Activated T-helper 9 cell treated with anti-CD3 and anti-CD28 coated beads, Interleukin-2, amount 50 U/mL, for 16 hours (primary cell): Measurements from ENCODE around the gene KCNA10.

Source experiments
- DNase-seq: peaks from one replicate; pipeline ENCODE4 v3.0.0-alpha.2; 2020; ENCODE audit warnings: low read depth

KCNA10 gene

DNA sequence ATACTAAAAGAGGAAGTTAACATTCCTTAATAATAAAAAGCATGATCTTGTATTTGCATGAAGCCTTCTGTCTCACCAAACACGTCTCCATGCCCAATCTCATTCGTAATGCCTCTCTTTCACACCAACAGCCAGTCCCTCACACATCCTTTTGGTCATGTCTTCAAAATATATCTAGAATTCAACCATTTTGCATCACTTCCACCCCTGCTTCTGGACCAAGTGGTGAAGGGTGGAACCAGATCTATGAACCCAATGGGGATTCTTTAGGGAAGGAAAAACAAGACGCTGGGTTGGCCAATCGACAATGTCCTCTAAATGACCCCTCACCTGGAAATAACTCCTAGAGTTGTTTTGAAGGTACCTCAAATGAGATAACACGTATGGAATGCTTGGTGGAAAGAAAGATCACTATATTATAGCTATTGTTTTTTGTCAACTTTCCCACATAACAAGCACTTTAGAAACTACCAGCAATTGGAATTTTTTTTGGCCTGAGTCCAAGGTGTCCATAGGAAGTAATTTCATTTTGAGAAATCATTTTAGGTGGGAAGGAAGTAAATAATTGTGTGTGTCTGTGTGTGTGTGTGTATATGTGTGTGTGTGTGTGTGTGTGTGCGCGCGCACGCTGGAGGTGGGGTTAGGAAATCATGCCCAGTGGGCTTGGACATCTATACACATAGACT is at the start of gene KCNA10:
TSS of gene KCNA10 (minus strand) at position 51 of the 686 bp plus-strand sequence. CDS start 388 bp downstream, outside the sequence.
- no peak for DNase-seq

DNA sequence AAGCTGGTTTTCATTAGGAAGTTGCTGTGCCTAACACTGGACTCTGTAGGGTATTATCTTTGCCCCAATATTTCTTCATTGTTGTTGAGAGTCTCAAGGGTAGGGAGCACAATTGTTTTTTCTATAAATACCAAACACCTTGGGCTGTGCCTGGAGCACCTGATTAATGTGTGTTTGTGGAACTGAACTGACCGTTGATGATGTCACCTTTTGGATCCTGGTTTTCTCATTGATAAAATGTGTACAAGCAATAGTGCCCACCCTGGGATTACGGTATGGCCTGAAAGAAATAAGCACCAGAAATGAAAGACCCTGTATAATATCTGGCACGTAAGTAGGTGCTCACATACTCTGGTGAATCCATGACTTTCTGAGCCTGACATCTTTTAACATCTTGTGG is 47.9 kb upstream of the KCNA10 start:
- DNase-seq, result no peak

DNA sequence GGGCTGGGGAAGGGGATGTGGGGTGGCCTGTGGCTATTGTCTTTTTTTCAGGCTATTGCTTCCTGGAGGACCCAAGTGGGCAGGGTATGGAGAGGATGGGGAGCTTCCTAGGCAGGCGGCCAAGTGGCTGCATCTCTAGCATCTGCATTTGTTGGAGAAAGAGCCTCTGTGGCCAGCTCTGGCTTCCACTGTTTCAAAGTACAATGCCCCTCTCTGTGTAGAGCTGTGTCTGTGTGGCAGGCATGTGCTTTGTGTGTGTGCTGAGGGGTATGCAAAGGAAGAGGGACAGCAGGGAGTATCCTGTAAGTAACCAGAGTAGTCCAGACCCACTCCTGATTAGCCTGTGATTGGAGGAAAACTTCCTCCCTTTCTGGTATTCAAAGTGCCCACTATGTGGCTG is 46.6 kb upstream of the KCNA10 start:
- DNase-seq, result no peak

DNA sequence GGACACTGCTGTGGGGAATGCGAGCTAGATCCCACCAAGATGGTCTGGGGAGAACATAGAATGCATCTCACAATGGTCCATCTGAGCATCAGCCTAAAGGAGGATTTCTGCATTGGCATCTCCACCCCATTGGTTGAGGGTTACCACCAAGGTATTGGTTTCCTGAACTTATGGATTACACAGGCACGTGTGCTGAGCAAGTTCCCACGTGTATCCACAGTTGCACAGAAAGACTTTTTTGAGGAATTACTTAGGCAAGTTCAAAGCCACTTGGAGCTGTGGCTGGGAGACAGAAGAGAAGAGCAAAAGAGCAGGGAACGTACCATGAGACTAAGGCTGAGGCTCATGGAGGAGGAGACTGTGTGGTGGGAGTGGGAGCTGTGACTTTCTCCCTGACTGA is 44.1 kb upstream of the KCNA10 start:
- no peak for DNase-seq

DNA sequence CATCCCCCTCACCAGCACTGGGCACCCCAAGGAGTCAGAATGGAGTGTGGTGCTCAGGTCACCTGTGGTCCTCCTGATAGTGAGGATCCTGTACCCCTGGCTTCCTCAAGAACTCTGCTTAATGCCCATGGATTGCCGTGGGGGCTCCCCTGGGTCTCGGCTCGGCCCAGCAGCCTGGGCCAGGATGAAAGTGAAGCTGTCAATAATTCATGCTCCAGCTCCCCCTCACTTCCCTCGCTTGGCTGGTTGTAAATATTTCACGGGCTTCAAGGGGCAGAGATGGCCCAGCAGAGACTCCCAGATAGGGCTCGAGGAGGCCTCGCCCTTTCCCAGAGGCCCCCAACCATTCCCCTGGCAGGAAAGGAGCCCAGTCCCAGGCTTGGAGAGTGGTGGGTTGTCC is 42.6 kb upstream of the KCNA10 start:
- no peak for DNase-seq

DNA sequence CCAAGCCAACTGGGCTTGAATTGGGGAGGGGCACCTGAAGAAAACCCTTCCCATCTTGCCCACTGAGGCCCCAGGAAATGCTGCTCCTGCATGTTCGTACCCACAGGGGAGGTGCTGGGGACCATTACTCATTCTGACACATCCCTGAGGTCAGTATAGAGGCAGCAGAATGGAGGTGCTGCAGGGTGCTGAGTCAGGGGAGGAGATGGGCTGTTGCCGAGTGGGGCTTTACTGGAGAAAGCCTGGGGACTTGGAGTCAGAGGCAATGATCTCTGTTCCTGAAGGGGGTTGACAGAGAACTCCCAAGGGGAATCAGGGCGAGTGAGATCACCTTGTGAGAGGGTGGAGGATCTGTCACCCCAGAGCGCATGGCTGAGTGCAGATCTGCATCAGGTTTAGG is 40.2 kb upstream of the KCNA10 start:
- DNase-seq, result no peak

DNA sequence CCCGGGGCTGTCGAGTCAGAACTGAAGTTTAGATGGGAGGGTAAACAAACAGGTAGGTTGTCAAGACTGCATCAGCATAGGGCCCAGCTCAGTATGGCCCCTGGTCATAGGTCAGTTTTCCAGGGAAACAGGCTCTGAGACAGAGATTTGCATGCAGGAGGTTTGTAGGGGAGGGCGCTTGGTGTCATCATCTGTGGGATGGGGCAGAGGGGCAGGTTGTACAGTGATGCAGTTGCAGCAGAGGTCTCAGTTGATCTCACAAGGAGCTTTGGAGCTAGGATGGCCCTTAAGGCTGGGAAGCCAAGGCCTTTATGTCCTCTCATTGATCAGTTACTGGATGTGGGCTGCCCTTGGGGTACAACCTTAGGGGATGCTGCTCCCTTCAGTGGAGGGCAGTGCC is 38.5 kb upstream of the KCNA10 start:
- DNase-seq, result no peak

DNA sequence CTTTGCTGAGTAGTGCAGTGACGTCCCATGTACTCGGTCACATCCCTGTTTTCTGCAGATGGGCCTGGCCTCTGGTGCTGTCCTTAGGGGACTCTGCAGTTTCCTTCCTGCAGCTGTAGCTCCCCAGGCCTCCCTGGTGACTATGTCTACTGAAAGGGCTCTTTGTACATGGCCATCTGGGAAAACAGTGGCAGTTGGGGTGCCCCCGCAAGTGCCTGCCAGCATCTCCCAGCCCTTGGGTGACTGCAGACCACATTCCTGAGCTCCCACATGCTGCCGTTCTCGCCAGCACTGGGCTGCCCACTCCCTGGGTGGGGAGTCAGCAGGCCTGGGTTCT is 37.5 kb upstream of the KCNA10 start:
- DNase-seq, result no peak

DNA sequence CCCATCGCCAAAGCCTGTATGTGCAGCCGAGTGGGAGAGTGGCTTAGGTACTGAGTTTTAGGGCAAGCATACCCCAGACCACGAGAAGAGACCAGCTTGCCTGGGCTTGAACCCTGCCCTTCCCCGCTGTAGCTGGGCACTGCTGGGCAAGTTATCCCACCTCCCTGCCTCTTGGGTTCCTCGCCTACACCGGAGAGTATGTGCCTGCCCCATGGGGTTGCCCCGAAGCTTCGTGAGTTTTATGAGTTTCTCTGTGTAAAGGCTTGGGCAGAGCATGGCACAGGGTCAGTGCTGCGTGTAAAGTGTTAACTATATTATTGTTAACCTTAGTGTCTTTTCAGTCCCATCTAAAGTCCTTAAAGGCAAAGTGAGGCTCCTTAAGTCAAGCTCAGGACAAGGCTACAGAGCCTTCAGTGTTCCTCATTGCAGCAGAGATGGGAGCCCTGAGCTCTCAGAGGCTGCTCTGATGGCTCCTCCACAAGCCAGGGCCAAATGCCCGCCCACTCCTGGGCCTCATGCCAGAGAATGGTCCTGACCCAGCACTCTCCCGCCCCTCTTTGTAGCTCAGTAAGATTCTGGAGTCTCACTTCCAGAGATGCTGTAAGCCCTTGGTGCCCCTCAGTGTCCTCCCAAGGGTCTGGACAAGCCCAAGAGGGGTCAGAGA is 37.0 kb upstream of the KCNA10 start:
- DNase-seq, result no peak

DNA sequence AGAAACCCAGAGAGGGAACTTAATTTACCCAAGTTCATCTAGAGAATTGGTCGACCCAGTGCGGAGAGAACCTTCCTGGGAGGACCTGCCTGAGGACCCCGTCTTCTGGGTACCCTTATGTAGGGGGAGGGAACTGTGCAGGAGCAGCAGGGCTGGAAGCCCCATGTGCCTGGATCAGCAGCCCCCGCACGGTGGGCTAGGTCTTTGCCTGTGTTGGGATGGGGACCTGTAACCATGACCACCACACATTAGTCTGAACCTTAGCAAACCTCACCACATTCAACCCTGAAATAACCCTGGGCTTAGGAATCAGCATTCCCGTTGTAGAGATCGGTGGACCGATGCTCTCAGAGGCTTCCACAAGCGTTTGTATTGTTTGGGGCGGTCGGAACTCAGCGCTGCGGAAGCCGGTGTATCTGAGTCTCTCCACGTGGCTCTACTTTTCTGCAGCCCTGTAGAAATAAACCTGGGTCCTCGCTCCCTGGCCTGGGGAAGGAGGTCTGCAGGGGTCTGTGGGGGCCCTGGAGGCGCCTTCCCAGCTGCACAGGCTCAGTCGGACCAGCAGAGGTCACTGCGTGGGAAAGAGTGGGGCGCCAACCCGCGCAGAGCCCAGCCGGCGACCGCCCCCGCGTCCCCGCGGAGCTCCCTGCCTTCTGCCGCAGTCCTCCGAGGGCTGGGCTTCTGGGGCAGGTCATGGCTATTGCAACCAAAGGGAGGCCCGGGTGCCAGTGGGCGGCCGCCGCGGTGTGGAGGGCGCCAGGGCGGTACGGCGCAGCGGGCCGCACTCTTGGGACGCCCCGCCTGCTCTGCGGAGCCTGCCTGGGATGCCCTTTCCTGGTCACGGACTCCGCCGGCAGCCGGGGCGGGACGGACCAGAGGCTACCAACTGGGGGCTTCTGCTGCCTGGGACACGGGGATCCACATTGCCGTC is 36.2 kb upstream of the KCNA10 start:
- DNase-seq, result peak; percentile 45

DNA sequence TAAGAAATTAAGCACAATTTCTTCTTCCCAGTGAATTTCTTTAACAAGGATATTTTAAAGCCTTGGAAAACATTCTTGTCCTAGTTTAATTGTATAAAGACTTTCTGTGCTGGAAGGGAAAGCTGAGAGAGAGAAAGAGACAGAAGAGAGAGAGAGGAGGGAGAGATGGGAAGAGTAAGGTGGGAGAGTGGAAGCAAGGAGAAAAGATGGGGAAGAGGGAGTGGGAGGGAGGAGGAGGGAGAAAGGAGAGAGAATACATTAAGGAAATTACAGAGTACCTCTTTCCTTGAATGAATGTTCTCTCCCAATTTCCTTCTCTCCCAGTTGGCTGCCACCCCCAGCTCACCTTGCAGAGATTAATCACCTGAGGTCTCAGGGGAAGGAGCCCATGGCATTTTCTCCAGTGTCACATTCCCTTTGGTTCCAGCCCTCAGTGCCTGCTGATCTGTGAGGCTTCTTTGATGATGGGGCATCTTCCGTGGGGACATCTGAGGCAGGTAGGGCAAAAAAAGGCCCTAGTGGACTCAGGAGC is 32.4 kb upstream of the KCNA10 start:
- DNase-seq, result no peak

DNA sequence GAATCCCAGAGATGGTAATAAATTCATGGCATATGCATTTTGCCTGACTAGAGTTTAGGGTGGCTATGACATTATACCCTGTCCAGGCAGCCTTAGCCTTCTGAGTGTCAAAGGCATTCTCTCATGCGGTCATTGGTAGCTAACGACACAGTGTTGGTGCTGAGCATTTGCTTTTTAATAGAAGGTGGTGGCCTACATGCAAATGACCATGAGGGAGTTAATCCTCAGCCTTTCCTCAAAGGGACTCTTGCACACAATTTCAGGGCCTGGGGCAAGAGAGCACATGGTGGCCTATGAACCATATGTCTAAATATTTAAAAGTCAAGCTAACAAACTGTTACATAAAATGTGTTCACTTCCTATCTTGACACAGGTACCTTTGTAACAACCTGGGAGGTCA is 30.9 kb upstream of the KCNA10 start:
- DNase-seq, result no peak

DNA sequence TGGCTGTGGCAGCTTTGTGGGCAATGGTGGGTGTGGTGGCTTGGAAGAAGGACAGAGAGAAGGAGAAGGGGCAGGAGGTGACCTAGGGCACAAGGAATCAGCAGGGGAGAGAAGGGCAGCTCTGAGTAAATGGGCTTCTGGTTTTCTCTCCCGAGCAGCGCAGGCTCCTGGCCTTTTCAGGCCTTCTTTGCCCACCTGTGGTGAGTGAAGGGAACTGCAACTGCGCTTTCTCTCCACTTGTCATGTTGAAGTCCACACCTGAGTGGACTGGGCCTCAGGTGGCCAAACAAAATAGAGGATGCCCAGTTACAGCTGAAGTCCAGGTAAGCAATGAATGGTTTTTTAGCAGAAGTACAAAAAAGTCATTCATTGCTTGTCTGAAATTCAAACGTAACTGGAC is 29.4 kb upstream of the KCNA10 start:
- no peak for DNase-seq

DNA sequence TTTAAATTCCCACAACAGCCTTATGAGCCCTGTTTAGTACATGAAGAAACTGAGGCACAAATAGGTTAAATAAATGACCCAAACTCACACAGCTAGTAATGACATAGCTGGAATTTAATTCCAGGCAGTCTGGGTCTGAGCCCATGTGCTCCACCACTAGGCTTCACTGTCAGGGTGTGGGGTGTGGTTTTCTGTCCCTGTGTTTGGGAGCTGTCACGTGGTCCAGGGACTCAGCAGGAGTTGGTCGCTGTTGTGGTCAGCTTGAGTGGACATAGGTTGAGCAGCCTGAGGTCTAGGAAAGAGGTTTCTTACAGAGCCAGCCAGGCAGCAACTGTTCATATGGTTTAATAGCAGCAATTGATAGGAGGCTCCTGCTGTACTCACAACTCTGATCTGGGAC is 28.0 kb upstream of the KCNA10 start:
- no peak for DNase-seq

DNA sequence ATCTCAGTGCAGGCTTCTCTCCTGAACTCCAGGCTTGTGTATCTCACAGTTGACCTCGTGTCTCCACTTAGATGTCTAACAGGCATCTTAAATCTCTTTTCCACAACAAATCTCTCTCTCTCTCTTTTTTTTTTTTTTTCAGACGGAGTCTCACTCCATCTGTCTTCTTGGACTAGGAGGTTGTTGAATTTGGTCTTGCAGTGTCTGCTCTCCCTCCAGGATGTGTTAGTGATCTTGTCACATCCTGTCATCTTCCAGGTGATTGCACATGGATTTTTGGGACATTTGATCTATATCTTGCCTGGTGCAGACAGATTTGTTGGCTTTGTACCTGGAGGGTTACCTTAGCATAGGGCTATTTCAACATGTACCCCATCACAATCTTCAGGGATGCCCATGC is 26.5 kb upstream of the KCNA10 start:
- no peak for DNase-seq

DNA sequence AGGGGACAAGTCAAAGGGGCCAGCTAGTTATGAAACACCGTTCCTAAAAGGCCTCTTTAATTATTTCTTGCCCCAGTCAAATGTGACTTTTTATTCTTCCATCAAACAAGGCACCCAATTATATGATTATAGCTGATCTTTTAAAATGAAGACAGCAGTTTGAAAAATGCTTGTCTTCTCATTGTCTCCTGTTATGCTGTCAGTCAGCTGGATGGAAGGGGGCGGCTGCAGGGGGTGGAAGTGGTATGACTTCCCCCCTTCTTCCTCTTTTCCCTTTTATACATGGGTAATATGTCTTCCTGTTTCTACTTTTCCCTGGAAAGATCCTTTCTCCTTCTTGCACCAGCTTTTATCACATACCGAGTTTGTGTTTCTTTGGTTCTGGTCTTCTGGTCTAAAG is 25.8 kb upstream of the KCNA10 start:
- DNase-seq, result no peak

DNA sequence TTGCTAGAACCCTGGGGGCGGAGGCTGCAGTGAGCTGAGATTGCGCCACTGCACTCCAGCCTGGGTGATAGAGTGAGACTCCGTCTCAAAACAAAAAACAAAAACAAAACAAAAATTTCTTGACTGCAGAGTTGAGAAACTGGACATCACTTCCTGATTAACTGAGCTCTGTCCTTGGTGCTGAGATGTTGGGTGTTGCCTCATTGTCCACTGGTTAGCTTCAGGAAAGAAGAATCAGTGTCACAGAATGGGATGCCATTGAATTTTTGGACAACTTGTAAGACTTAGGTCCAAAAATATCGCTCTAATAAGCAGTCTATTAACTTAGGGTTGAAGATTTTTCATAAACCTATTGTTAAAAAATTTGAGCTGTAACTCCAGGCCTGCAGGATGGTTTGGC is 23.8 kb upstream of the KCNA10 start:
- DNase-seq, result no peak

DNA sequence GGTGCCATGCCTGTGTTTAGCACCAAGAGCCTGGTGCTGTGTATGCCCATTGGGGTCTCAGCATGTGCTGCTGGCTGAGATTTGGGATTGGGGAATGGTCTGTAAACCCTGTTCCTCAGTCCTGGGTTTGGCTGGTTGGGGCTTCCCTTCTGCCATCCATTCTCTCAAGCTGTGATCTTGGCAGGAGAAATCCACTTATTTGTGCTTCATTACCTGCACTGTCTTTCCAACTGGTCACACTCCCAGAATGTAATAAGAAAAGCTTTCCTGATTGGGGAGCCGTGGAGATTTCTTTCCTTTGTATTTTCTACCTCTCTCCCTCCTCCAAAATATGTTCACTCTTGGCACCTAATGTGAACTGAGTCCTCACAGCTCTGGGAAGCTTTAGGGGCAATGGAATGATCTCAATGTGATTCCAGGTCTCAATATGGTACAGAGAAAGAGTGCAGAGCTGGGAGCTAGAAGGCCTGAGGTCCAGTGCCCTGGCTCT is 23.0 kb upstream of the KCNA10 start:
- DNase-seq, result no peak

DNA sequence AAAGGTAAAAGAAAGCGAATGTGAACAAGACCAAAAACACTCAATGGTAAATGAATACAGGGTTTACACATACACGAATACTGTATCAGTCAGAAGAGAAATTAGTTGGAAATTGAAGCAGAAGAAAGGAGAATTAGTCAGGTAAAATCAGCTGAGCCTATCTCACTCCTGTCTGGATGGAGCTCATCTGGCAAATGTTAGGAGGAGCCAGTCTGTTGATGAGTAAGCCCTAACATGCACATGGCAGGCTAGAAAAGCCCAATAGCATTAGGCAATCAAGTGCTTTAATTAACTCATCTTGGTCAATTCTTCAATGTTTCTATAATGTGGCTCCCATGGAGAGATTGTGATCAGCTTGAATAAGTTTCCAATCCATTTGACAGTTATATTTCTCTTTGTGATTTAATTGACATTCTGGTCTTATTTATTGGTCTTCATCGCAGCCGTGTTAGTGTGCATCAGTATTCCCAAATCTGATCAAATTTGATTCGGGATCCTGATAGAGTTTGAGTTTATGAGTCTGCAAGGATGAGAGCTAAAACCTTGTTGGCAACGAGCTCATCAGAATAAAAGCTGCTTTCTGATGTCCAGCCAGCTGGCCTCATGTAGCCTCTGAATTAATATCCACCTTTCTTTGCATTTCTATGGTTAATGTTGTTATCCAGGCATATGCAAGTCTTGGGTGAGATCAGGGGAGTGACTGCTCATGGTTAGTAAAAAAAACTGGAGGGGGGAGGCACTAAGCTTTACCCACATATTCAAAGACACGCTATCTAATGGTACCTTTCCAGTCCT is 22.1 kb upstream of the KCNA10 start:
- no peak for DNase-seq

DNA sequence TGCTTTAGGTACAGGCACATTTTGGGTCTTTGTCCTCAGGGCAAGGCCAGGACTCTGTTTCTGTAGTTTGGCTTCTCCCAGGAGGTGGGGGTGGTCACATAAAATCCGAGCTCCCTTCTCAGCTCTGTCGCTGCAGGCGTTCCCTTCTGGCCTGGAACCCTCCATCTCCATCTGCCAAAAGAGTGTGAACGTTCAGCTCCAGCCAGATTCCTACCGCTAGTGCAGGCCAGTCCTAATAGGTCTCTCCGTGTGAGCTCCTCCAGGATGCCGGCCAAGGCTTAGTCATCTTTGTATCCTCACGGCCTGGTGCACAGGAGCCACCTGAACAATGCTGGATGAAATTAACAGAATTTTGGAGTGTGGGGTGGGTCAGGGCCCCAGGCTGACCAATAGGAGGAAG is 19.9 kb upstream of the KCNA10 start:
- DNase-seq, result no peak

DNA sequence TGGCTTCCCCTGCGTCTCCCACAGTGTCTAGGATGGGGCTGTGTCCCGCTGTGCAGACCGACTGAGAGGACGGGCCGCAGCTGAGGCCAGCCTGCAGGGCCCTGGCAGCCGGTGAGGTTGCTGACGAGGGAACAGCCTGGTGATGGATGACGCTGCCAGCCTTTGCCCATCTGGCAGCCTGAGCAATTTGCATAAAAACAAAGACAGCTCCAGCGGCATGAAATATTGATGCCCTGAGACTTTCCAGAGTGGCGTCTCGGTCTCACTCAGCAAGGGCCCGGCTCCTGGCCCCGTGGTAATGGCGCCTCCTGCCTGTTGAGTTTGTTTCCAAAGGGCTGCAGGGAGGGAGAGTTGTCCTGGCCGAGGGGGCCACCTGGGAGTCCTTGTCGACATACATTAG is 19.1 kb upstream of the KCNA10 start:
- DNase-seq, result no peak

DNA sequence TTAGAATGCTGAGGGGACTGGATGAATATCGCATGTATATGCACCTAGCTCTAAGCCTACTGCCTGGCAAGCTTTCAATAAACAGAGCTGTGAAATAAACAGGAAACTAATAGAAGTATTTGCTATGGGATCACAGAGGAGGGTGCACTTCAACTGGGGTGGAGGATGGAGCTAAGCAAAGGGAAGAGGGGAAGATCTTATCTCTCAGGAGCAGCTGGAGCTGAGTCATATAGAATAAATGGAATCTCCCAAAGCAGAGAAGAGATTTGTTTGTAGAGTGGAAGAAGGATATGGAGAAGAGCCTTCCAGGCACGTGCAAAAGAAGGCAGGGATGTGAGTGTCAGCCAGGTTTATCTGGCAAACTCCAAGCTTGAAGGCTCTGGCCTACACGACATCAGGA is 17.0 kb upstream of the KCNA10 start:
- no peak for DNase-seq
